ENCODE results near the gene SYTL4.
"Not testable (repeated sequence)": the region's sequence is repeated elsewhere in the genome, so short reads cannot be mapped to it uniquely, and the experiment has no call there.

The SYTL4 gene

GRCh38 chrX:100731441-100732281 lies at the start of gene SYTL4:
Gene SYTL4 (minus strand): TSS chrX:100732121. CDS start chrX:100702037, 30,084 bp downstream.
- DNase-seq, result peak; percentile 31

DNA sequence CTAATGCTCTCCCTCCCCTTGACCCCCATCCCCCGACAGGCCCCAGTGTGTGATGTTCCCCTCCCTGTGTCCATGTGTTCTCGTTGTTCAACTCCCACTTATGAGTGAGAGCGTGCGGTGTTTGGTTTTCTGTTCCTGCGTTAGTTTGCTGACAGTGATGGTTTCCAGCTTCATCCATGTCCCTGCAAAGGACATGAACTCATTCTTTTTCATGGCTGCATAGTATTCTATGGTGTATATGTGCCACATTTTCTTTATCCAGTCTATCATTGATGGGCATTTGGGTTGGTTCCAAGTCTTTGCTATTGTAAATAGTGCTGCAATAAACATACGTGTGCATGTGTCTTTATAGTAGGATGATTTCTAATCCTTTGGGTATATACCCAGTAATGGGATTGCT lies 37.5 kb upstream of the SYTL4 start:
- DNase-seq, result not testable (repeated sequence)

DNA sequence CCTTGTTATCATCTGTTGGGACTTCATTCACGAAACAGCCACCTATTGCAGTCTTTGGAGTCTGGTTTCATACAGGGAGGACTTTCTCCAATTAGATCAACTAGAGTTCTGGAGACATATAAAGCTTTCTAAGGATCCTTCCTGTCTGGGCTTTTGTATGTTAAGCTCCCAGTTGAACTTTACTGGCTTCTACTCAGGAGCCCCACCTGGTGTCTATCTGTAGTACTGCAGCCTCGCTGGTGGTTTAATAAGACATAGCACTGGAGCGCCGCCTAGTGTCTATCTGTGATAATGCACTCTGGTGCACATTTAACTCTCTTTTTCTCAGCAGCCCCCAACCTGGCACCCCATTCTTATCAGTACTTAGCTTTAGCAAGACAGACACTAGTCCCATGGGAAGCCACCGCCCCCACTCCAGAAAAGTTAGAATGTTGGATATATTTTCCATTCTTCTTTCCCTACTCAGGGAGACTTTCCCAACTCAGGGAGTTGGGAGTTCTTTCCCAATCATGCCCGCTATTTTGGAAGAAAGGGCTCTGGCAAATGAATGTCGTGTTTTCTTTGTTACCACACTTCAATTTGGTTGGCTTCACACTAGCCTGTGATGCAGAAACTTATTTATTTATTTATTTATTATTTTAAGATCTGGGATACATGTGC lies 36.9 kb upstream of the SYTL4 start:
- peak; percentile 64 for DNase-seq

DNA sequence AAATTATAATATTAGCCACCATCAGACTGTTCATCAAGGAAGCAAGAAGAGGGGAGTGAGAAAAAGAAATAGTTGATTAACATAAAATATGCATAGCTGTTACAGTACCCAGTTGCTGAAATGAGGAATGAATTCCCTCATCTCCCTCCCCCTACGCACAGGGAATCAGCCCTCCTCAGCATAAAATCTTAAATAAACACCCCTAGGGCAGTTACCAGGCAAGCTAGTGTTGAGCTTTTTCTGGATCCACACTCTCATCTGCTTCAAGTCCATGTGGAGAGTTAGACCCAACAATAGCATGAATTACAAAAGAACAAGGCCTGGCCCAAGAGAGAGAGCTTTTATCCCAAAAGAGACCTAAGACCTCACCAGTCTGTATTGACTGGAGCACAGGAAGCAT lies 19.0 kb upstream of the SYTL4 start:
- peak; percentile 31 for DNase-seq

DNA sequence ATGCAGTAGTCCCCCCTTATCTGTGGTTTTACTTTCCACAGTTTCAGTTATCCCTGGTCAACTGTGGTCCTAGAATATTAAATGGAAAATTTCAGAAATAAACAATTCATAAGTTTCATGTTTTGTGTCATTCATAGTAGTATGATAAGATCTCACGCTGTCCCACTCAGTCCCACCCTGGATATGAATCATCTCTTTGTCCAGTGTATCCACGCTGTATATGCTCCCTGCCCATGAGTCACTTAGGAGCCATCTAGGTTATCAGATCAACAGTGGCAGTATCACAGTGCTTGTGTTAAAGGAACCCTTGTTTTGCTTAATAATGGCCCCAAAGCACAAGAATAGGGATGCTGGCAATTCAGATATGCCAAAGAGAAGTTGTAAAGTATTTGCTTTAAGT lies 16.2 kb upstream of the SYTL4 start:
- DNase-seq, result peak; percentile 37

- DNase-seq, result no peak
These were observed 15.8 kb upstream of the SYTL4 start for GRCh38 chrX:100747703-100748102.

DNA sequence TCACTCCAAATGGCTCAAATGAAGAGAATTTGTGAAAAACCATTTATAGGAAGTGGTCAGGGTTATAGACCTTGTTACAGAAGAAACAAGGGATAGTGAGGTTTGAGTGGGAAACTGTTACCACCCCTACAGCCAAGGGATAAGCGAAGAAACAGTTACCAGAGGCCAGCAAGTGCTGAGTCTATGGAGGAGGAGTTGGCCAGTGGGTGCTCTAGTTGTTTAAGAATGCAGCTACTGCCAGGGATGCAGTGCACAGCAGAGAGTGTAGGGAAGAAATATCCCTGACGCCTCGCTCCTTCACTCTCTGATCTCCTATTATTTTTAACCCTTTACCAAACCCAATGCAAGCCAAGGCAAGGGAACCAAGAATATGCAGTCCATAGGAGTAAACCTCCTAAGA lies 15.2 kb upstream of the SYTL4 start:
- DNase-seq, result no peak

- DNase-seq, result no peak
These were observed 14.1 kb upstream of the SYTL4 start for GRCh38 chrX:100745806-100746537.

GRCh38 chrX:100745205-100745604 lies 13.3 kb upstream of the SYTL4 start:
- no peak for DNase-seq

GRCh38 chrX:100743009-100743607 lies 11.2 kb upstream of the SYTL4 start:
- DNase-seq, result no peak

- DNase-seq, result not testable (repeated sequence)
These were observed 7.9 kb downstream of the SYTL4 start for GRCh38 chrX:100724006-100724405.

- no peak for DNase-seq
These were observed 10.6 kb downstream of the SYTL4 start for GRCh38 chrX:100721328-100721727.

GRCh38 chrX:100720301-100720700 lies 11.6 kb downstream of the SYTL4 start:
- no peak for DNase-seq

- no peak for DNase-seq
These were observed 12.8 kb downstream of the SYTL4 start for GRCh38 chrX:100719139-100719538.

DNA sequence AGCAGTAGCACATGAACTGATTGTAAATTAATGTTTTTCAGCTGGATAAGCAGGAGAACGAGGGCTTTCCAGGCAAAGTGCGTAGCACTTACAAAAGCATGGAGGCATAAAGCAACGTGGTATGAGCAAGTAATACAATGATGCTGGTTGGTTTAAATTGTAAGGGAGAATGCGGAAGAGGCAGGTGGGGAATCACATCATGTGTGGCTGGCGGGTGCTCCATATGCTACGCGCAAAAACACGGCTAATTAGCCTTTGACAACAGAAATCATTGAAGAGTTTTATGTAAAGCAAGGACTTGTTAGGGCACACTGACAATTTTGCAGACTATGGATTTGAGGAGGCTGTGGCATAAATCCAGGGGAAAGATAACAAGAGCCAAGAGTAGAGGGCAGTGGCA lies 14.6 kb downstream of the SYTL4 start:
- no peak for DNase-seq

GRCh38 chrX:100710816-100711215 lies 21.1 kb downstream of the SYTL4 start:
- no peak for DNase-seq

DNA sequence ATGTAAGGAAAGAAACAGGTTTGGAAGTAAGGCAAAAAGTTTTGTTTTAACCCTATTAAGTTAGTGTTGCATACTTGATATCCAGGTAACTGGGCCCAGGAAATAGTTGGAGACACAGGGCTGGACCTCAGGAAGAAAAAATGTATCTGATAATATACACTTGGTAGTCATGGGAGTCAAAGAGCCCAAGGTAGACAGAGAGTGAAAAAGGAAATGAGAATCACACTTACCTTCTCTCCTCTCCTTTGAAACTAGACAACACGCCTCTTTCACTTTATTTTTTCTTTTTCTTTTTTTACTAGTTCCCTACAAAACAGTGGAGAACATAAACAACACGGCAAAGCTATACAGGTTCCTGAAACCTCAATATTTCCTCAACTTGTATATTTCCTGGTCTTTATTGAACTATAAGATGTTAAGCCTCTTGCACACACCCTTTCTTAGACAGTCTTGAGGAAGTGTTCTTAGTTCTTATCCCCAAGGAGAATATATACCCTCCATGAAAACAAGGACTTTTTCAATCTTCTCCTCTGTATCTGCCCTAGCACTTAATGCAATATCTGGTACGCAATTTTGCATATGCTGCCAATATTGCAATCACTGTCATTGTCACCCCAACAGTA lies 27.2 kb downstream of the SYTL4 start:
- DNase-seq, result no peak

DNA sequence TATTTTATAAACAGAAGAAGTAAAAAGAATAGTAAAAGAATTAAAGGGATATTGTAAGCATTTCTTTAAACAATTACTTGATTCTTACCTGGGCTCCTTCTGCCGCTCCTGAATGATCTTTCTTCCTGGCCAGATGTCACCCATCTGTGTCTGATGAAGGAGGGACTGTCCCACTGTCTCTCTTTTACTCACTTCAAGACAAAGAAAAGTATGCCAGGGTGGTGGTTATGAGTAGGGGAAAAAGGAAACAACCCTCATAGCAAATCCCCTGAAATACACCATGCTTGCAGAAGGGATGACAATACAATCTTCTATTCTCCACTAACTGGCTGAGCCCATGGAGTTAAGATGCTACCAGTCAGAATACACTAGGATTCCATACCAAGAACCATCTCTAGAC lies 31.1 kb downstream of the SYTL4 start:
- DNase-seq, result no peak

DNA sequence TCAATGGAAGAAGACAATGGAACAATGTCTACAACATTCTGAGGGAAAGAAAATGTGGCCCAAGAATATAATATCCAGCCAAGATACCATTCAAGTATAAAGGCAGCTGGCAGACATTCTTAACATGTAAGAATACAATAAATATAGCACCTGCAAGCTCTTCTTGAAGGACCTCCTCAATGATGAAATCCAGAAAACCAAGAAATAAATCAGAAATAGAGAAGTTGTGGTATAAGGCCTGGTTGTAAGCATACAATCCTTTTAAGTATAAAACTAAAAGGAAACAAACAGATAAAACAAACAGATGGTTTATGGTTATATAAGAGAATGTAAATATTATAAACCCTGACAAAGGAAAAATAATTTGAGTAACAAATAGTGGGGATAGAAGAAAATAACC lies 33.4 kb downstream of the SYTL4 start:
- no peak for DNase-seq

- DNase-seq, result no peak
These were observed 35.1 kb downstream of the SYTL4 start for GRCh38 chrX:100696699-100697351.

- DNase-seq, result no peak
These were observed 35.9 kb downstream of the SYTL4 start for GRCh38 chrX:100695991-100696390.

DNA sequence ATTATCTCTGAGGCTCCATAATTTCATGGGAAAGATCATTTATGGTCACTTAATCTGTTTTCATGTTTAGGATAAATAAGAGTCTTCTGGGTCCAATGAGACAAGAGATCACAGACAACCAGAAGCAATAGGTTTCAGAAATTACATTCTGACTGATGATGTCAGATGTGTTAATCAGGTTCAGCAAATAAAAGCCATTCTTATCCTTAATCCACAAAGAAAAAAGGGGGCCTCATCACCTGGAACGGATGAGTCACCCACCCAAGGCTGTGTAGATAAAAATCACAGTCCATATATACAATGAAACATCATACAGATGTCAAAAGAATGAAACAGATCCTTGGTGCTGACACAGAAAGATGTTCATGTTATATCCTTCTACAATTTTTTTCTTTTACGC lies 36.6 kb downstream of the SYTL4 start:
- no peak for DNase-seq
